Endometrium (tissue), 2 donors: ENCODE results near the gene TMEM165.

Experiments
- FAIRE-seq: peaks from 2 replicates; lab custom pipeline; 2012; peaks lifted over from hg19 to GRCh38; lab: Jason Lieb, UNC
- donor health status: control.
- donor health status: control.

The TMEM165 gene

DNA sequence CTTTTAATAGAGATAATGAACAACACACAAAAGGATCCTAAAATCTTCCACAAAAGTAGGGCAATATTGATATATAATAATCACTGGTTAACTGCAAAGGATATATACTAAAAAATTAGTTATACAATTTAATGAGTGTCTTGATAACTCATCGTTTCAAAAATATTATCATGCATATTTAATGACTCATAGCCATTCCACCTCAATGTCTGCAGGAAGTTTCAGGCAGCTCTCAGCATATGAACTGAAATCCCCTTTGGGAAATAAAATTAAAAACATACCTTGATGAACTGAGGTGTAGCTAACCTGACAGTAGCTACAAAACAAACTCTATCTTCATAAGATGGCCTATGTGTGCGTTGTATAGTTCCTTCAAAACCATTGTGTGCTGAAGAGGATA is 62.9 kb downstream of the TMEM165 start:
- no peak for FAIRE-seq

DNA sequence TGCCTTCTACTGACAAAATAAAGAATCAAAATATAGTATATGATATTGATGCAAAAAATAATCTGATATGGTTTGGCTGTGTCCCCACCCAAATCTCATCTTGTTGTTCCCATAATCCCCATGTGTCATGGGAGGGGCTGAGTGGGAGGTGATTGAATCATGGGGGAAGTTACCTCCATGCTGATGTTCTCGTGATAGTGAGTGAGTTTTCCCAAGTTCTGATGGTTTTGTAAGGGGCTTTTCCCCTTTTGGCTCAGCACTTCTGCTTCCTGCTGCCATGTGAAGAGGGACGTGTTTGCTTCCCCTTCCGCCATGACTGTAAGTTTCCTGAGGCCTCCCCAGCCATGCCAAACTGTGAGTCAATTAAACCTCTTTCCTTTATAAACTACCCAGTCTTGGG is 70.2 kb downstream of the TMEM165 start:
- no peak for FAIRE-seq

DNA sequence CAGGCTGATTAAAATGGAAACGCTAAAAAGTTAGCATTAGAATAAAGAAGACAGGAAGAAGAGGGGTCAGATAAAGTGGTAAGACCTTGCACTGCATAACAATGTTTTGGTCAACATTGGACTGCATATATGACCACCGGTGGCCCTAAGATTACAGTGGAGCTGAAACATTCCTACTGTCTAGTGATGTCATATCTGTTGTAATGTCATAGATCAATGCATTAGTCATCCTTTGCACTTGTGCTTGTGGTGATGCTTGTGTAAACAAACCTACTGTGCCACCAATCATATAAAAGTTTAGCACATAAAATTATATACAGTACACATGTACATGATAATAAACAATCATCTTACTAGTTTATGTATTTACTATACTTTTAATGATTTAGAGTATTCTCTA is 73.0 kb downstream of the TMEM165 start:
- FAIRE-seq = no peak

GRCh38 chr4:55469979-55470378 is 74.2 kb downstream of the TMEM165 start:
- no peak for FAIRE-seq
